HG02588 (cell line): ENCODE data around the gene CTNND1.
"Not testable (repeated sequence)": the region's sequence is repeated elsewhere in the genome, so short reads cannot be mapped to it uniquely, and the experiment has no call there.

Source experiments
- ATAC-seq: cut with Tn5 transposase; IDR thresholded peaks from one replicate; pipeline ENCODE4 v1.9.1; 2021; ENCODE audit warnings: mild to moderate bottlenecking, moderate library complexity; ENCODE audit not compliant: unreplicated experiment

Gene CTNND1

DNA sequence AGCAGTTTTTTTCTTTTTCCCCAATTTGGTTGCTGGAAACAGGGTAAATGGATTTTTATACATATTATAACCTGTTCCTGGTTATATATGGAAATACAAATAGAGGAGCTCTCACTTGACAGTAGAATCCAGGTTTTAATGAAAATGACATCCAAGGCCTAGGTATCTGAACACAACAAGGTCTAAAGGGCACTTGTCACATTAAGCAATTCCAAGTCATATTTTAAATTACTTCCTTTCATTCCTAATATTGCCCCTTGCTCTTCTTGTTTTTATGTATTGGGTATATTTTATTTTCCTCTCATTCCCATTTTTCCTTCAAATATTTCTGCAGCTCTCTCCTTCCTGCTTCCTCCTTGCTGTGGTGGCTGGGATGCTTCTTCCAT, 27.1 kb downstream of the CTNND1 start:
- ATAC-seq: no peak

DNA sequence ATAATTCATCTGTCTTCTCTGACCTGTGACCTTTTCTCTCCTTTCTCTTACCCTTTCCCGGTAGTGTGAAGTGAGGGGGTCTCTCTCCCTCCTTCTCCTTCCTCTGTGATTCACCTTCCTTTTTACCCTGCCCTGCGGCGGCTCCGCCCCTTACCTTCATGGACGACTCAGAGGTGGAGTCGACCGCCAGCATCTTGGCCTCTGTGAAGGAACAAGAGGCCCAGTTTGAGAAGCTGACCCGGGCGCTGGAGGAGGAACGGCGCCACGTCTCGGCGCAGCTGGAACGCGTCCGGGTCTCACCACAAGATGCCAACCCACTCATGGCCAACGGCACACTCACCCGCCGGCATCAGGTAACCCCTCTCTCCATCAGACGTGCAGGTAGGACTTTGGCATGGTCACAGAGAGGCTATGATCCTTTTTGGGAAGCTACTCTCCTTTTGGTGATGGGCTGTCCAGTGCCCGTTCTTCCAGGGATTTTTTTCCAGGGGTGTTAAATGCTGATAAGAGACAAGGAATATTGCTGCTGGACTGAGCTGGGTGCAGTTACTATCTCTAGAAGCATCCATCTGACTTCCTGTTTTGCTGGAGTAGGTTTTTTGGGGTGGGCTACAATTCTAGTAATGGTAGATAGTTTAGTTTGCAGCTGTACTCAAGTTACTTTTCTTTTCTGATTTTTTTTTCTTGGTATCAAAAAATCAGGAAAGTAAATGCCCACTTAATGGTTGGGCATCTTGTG, 29.9 kb downstream of the CTNND1 start:
- ATAC-seq: no peak

DNA sequence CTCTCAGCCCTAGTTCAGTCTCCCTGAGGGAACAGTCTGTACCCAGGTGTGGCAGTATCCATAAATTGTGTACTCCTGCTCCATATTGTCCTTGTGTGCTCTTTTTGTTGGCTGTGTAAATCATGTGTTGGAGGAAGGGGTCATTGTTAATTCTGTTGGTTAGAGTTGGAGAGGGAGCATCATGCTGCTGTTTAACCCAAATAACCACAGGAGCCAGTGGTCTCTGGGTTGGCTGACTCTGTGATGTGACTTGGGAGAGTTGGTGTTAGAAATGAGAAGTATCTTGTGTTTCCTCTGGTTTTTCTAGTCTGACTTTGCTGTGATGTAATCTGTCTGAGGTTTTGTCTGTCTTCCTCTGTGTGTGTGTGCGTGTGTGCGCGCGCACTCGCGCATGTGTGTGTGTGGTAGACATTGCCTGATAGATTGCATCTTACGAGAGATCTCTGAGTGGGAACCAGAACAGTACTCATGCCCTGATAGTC, 30.5 kb downstream of the CTNND1 start:
- ATAC-seq: peak; percentile 75

DNA sequence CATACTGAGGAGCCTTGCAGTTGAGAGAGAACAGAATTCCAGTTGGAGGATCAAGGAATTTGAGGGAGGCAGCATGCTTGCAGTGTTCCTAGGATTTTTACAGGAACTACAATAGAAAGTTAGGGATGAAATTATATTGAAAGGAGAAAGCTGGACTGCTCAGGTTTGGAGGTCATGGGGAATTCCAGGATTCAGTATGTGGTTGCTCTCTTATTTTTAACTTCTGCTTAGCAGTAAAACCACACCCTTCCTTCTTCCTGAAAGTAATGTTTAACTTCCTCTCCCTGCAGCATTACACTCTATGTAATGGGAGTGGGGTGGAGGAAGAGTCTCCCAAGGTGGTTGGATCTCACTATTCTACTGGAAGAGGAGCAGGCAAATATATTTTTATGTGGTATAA, 31.3 kb downstream of the CTNND1 start:
- peak; percentile 23 for ATAC-seq

DNA sequence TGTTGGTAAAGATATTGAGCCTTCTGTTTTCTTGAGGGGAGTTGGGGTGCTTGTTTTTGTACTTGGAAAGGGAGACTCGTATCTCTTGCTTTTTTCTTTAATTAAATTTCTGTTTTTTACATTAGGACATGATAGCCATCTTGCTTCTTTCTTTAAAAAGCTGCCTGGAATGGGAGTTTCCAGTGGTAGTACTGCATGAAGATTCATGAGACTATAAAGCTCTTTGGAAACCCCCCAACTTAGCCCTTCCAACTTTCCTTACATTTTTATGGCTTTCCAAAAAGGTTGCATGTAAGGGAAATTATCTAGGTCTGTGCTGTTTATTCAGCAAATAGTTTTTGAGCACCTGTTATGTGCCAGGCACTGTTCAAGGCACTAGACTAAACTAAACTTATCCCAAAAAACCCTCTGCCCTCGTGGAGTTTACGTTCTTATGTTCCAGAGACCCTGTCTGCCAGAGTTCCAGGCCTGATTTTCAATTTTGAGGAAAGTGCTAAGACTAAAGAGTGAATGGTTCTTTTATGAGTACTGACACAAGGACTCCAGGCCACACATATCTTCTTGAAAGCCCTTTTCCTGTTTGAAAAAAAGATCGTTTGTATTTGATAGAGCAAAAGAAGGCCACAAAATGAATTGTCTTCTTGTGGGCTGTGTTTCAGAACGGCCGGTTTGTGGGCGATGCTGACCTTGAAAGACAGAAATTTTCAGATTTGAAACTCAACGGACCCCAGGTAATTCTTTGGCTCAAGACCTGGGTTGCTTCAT, 31.9 kb downstream of the CTNND1 start:
- ATAC-seq: no peak

DNA sequence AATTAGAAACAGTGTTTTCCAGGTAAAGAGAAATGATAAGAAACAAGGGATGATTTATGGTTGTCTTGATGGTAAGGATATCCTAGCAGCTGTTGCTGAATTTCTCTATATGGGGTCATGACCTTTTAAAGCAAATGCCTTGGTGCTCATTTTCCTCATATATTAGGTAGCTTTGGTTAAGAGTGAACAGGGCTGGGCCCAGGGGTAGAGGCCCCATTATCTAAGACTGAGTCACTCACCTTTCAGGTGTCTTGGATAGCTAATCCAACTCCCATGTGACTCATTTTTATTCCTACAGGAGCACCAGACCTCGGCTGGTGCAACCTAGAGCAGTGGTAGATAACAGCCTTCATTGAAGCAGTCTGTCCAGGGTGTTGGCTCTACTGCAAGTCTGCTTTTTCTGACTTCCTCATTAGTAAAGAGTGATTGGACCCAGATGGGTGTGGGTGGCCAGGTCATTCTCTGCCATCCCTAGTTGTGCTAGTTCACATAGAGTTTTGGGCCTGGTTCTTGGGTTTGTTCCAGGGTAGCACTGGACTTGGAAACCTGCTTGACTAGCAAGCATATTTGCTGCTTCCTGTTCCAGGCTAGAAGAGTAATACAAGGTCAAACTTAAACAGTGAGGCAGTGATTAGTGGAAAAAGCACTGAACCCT, 37.4 kb downstream of the CTNND1 start:
- no peak for ATAC-seq

DNA sequence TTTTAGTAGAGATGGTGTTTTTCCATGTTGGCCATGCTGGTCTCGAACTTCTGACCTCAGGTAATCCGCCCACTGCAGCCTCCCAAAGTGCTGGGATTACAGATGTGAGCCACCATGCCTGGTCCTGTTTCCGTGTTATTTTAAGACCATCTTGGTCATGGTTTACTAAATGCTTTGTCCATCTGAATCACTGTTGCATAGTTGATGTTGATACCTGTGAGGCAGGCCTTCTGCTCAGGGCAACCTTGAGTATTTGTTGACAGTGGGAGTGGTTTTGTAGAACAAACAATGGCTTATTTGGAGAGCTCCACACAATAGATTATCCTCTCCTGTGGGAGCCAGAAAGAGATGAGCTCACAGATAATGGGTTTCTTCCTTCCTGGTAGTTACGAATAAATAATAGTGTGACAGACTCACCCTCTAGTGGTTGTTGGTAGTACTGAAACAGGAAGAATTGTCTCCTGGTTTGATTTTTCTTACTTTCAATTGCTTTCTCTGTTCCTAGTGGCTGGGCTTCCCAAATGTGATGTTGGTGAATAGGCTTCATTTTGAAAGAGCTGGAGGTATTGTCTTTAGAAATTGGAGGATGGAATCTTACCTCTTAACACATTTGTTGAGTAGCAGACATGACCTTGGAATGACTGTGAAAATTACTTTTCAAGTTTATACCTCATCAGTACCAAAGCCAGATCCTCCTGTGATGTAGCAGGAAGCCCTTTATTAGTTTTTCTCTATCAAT, 39.0 kb downstream of the CTNND1 start:
- ATAC-seq: peak; percentile 86

DNA sequence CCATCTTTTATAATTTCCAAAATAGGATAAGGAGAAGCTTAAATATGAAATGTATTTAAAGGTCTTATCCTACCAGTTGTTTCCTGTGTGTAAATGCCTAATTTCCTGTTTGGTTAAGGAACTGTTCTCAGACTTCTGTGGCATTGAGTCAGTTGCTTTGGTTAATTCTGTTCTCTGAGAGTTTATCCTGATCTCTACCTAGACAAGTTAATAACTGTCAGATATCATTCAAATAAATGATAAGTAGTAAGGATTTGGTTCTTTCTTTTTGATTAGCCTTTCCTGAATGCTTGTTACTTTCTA, 39.5 kb downstream of the CTNND1 start:
- ATAC-seq: no peak

DNA sequence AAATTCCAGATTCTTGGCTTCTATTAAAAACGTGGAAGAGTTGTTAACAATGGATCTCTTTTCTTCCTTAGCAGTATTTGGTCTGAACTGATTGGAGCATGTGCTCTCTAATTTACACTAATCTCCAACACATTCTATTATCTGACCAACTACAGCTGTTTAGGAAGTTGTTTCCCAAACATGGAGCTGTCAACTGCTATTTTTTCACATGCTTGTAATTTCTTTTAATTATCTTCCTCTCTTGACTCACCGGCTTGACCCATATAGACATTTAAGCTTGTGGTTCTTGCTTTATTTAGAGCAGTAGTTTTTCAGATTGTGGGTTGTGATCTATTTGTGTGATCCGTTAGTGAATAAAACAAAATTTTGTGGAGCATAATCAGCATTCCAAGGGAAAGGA, 40.8 kb downstream of the CTNND1 start:
- ATAC-seq: no peak

DNA sequence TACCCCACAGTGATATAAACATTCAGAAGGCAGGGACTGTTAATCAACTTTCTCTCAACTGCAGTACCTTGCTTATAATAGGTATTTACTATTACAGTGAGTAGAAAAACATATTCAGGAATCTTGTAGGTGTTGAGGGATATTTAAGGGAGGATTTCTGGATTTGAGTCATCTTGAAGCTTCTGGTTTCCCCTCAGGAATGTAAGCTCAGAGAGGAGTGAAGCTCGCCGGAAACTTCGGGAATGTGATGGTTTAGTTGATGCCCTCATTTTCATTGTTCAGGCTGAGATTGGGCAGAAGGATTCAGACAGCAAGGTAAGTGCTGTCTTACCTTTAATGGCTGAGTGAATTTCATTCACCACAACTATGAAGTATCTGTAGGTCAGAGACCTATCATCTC, 42.9 kb downstream of the CTNND1 start:
- no peak for ATAC-seq

DNA sequence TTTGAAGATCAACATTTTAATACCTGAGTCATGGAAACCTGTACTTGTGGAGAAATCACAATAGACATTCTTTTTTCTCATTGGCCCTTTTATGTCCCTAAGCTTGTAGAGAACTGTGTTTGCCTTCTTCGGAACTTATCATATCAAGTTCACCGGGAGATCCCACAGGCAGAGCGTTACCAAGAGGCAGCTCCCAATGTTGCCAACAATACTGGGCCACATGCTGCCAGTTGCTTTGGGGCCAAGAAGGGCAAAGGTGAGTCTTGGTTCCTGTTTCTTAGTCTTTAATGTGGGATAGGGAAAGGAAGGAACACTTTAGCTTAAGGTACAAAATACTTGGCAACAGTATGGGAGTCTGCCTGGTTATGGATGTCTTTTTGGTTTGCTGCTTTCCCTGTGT, 44.2 kb downstream of the CTNND1 start:
- no peak for ATAC-seq

DNA sequence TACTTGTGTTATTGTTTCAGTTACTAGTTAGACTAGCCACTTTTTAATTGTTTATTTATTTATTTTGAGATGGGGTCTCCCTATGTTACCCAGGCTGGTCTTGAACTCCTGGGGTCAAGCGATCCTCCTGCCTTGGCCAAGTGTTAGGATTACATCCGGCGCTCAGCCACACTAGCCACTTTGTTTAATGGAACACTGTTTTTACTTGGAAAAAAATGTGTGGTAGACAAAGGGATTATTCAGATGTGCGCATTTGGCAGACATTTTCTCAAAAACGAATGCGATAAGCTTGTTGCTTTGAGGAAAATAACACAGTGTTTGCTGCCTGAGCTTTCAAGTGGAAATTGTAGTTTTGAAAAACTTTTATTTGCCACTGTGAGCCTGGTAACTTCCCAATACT, 51.0 kb downstream of the CTNND1 start:
- no peak for ATAC-seq

DNA sequence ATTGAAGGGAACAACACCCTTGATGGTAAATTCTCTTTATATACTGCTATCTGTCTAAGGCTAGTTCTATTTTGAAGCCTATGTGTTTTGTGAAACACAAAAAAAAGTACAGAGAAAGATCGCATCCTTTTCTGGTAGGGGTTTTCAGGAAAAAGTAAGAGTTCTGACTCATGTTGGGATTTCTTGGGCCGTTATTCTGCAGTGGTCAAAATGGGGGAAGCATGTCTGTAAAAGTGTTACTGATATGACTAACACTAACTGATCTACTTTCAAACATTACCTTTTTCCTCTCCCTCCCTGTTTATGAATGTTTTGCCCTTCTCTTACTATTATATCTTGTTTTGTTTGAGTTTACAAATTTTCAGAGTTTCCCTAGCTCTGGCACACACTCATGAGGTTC, 53.9 kb downstream of the CTNND1 start:
- ATAC-seq: peak; percentile 91

DNA sequence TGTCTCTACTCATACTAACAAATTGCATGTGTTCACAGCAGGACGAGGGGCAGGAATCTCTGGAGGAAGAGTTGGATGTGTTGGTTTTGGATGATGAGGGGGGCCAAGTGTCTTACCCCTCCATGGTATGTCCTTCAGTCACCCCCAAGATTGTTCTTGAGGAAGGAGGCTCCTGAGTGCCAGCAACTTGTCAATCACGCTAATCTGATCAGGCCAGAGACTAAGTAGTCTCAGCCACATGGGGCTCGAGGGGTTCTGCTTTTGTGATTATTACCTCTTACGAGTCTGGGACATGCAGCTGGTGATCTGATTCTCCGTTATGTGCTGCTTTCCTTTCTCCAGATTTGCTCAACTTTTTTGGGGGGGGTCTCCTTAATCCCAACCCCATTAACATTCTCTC, 54.3 kb downstream of the CTNND1 start:
- no peak for ATAC-seq

DNA sequence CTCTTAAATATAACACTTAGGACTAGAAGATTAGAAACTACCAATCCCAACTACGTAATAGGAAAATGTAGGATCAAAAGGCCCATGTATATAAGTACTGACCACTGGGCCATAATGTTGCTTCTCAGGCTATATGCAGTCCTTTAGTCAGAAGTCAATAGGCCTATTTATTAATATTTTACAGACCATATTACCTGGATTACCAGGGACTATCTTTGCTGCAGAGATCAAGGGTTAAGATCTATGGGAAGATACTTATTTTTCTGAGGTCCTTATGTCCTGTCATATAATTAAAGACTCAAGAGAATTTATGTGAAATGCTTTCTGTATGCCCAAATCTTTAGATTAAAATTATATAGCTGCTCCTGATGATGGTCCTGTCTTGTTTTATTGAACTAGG, 57.2 kb downstream of the CTNND1 start:
- no peak for ATAC-seq

DNA sequence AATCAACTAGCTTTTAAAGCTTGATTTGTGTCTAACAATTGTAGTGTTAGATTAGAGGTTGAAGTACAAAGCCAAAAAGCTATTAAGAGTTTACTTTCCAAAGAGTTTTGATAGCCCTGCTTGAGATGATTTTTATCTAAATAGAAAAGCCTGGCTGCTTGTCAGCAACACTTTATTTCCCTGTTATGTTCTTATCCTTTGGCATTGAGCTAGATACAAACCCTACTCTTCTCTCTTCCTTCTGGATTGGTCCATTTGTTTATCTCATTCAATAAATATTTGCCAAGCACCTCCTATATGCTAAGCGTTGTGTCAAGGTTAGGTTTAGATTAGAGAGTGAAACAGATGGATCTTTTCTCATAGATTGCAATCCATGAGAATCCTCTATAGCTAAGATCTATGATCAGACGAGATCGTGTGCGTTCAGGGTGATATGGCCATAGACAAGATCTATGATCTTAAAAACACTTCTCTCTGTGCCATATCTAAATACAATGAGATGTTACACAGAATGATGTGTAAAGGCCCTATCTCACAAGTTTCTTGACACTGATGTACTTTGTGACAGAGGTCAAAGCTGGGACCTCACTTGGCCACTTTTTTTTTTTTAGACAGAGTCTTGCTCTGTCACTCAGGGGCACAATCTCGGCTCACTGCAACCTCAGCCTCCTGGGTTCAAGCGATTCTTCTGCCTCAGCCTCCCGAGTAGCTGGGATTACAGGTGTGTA, 57.8 kb downstream of the CTNND1 start:
- ATAC-seq: no peak

DNA sequence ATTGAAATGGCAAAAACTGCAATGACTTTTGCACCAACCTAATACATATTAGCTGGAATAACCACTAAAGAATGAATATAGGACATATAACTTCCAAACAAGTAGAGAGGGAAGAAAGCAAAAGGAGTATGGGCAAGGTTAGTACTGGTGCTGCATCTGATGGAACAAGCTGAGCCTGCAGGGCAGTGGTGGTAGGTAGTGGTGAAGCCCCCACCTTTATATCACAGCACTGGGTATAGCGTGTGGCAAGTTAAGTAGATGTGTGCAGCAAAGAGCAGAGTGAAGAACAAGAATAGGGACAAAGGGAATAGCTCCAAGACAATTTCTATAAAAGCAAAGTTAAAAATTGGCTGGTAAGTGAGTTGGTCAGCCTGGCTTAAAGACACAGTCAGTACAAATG, 62.3 kb downstream of the CTNND1 start:
- no peak for ATAC-seq

DNA sequence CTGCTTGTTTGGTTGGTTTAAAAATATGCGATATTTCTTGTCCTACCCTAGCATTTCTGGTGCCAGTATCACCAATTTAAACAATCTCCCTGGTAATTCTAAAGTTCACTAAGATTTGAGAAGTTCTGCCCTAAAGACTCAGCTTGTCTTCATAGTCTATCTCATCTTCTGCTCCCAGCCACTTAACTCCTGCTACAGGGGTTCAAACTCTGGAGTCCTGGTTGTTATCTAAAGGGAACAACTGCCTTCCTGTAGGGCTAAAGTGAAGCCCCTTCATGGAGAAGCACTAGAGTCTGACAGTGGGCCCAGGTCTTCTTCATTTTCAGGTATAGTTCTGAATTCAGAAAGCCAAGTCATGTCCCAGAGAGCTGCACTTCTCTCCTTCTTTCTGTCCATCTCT, 73.2 kb downstream of the CTNND1 start:
- ATAC-seq: no peak

DNA sequence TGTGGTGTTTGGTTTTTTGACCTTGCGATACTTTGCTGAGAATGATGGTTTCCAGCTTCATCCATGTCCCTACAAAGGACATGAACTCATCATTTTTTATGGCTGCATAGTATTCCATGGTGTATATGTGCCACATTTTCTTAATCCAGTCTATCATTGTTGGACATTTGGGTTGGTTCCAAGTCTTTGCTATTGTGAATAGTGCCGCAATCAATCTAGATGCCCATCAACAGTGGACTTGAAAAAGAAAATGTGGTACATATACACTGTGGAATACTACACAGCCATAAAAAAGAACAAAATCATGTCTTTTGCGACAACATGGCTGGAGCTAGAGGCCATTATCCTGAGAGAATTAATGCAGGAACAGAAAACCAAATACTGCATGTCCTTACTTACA, 77.0 kb downstream of the CTNND1 start:
- ATAC-seq: not testable (repeated sequence)

DNA sequence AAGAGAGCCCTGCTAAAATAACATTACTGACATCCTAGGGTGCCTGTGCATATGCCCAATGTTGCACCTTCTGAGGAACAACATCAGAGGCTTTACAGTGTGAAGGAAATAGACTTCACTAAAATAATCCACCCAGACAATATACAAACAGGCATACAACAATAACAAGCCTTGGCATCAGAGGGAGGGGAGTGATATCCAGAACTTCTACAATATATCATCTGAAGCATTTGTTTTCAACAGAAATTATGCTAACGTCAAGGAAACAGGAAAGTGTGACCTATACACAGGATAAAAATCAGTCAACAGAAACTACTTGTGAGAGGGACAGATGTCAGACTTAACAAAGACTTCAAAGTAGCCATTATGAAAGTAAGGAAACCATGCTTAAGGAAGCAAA, 81.3 kb downstream of the CTNND1 start:
- ATAC-seq: no peak

DNA sequence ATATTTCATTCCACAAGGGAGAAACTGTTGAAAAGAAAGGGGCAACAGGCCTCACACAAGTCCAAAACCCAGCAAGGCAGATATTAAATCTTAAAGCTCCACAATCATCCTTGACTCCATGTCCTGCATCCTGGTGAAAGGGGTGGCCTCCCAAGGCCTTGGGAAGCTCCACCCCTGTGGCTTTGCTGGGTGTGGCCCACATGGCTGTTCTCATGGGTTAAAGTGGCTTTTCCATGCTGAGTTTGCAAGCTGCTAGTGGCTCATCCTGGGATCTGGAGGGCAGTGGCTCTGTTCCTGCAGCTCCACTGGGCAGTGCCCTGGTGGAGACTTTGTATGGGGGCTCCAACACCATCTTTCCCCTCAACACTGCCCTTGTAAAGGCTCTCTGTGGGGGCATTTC, 106.4 kb downstream of the CTNND1 start:
- ATAC-seq: no peak
